Activated CD8-positive, alpha-beta T cell treated with anti-CD3 and anti-CD28 coated beads for 36 hours (primary cell): ENCODE results near the gene B3GALT4. TPM values are rescaled to one million over a fixed set of nuclear protein-coding genes. Genes with fewer than 3 reads are reported as not detected.

Experiments used
- ATAC-seq: fragments of 200-7000 bp; cut with Tn5 transposase; one replicate; pipeline ENCODE4 v1.10.0; 2021; ENCODE audit warnings: mild to moderate bottlenecking, moderate library complexity
- CTCF ChIA-PET: fragments of 350-600 bp; sonication (Branson Sonifier 250); formaldehyde crosslinking; loops from one replicate; lab custom pipeline; 2021; ENCODE audit warnings: antibody characterized with exemption; lab: Charles Lee
- POLR2A ChIA-PET: fragments of 350-600 bp; sonication (Branson Sonifier 250); formaldehyde crosslinking; loops from one replicate; lab custom pipeline; 2021; ENCODE audit warnings: antibody characterized with exemption; lab: Charles Lee
- DNase-seq: peaks from one replicate; pipeline ENCODE4 v3.0.0-alpha.2; 2020
- H3K27ac Mint-ChIP-seq: one replicate; pipeline ENCODE4 v1.8.0; 2021; ENCODE audit warnings: mild to moderate bottlenecking, mixed read lengths
- H3K27me3 Mint-ChIP-seq: one replicate; pipeline ENCODE4 v1.8.0; 2021; ENCODE audit warnings: mixed read lengths
- H3K36me3 Mint-ChIP-seq: one replicate; pipeline ENCODE4 v1.8.0; 2021; ENCODE audit warnings: low read depth, mixed read lengths
- H3K4me1 Mint-ChIP-seq: one replicate; pipeline ENCODE4 v1.8.0; 2021; ENCODE audit warnings: low read depth, mixed read lengths
- H3K4me3 Mint-ChIP-seq: one replicate; pipeline ENCODE4 v1.8.0; 2021; ENCODE audit warnings: mild to moderate bottlenecking, moderate library complexity, mixed read lengths
- H3K9me3 Mint-ChIP-seq: one replicate; pipeline ENCODE4 v1.8.0; 2021; ENCODE audit warnings: mixed read lengths
- CTCF ChIP-seq: fragments of 200-600 bp; IDR thresholded peaks from one replicate; pipeline ENCODE4 v1.8.0; 2022; ENCODE audit warnings: antibody characterized with exemption, mild to moderate bottlenecking
- intact Hi-C: fragments of 100-400 bp; cut with micrococcal nuclease; formaldehyde crosslinking; loops from one replicate; pipeline ENCODE4 v1.10.0; 2022
- total RNA-seq, 2 experiments: library from RNA; stranded (reverse); gene quantifications; one replicate each; pipeline ENCODE4 v1.2.3, GENCODE V29; 2021

B3GALT4 gene
- total RNA-seq, 2 experiments from 2014 or later, result 3.6 to 4.2 TPM

GRCh38 chr6:33277663-33278391 lies 904 bp downstream of the B3GALT4 start:
- H3K27me3 Mint-ChIP-seq, result no peaks in the 10 kb centered on the region
- ATAC-seq, result peak; percentile 26
- peak overlapping the region; percentile 94 for H3K27ac Mint-ChIP-seq
- peaks cover 38% of the 10 kb centered on the region for H3K4me1 Mint-ChIP-seq
- no peak for TF ChIP-seq CTCF
- ChIA-PET CTCF (interaction anchor here (1.1 to 5.6 kb wide), 17 partner anchors 11 to 301 kb away, joined by 3 to 35 read pairs (median 4); partner anchors contain the start of genes KIFC1, PFDN6, RGL2 and RXRB), POLR2A (interaction anchor here (0.6 to 9.5 kb wide), 24 partner anchors 10 to 304 kb away, joined by 3 to 261 read pairs (median 4); partner anchors contain the start of genes CUTA, PFDN6, RGL2 and RING1)
- H3K4me3 Mint-ChIP-seq, result peak overlapping the region; percentile 95
- H3K9me3 Mint-ChIP-seq, result no peaks in the 10 kb centered on the region
- intact Hi-C loops, result no loop called here
- DNase-seq, result peak; percentile 62
- H3K36me3 Mint-ChIP-seq, result peaks cover 42% of the 10 kb centered on the region

DNA sequence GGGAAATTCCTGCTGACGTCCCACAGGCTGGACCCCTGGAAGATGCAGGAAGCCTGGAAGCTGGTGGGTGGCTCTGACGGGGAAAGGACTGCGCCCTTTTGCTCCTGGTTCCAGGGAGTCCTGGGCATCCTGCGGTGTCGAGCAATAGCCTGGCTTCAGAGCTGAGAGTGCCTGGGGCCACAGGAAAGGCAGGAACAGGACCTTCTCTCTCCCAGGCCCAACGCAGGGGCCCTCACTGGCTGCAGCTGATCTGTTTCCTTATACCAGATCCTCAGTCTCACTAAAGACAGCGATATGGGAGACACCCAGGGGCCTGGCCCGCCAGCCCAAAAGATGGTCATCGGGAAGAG lies 1.4 kb downstream of the B3GALT4 start:
- Mint-ChIP-seq H3K36me3 (peaks cover 39% of the 10 kb centered on the region), H3K27ac (peak overlapping the region; percentile 94), H3K4me1 (peaks cover 38% of the 10 kb centered on the region), H3K9me3 (no peaks in the 10 kb centered on the region), H3K4me3 (no peak overlapping the region), H3K27me3 (no peaks in the 10 kb centered on the region)
- TF ChIP-seq CTCF, result no peak
- ChIA-PET CTCF (interaction anchor here (1.1 to 5.6 kb wide), 9 partner anchors 11 to 155 kb away, joined by 3 to 35 read pairs (median 8); partner anchors contain the start of genes PFDN6, RGL2, RXRB and SLC39A7), POLR2A (interaction anchor here (0.6 to 9.5 kb wide), 11 partner anchors 15 to 176 kb away, joined by 3 to 261 read pairs (median 5); partner anchors contain the start of genes PFDN6, RGL2, RING1 and TAPBP)
- DNase-seq, result no peak
- intact Hi-C loops, result no loop called here
- no peak for ATAC-seq

GRCh38 chr6:33278810-33279209 lies 1.9 kb downstream of the B3GALT4 start:
- no peaks in the 10 kb centered on the region for H3K9me3 Mint-ChIP-seq
- H3K27ac Mint-ChIP-seq, result peak overlapping the region; percentile 94
- DNase-seq (no peak), ATAC-seq (no peak)
- peaks cover 38% of the 10 kb centered on the region for H3K4me1 Mint-ChIP-seq
- TF ChIP-seq CTCF, result no peak
- H3K4me3 Mint-ChIP-seq, result no peak overlapping the region
- peaks cover 34% of the 10 kb centered on the region for H3K36me3 Mint-ChIP-seq
- CTCF ChIA-PET, result interaction anchor here (1.1 to 5.6 kb wide), 6 partner anchors 10 to 147 kb away, joined by 3 to 35 read pairs (median 10); partner anchors contain the start of genes PFDN6, RGL2, RXRB and SLC39A7
- POLR2A ChIA-PET, result interaction anchor here (1.1 to 9.5 kb wide), 7 partner anchors 14 to 71 kb away, joined by 3 to 261 read pairs (median 11); partner anchors contain the start of genes PFDN6, RGL2, RING1 and TAPBP
- H3K27me3 Mint-ChIP-seq, result no peaks in the 10 kb centered on the region
- intact Hi-C loops, result no loop called here

DNA sequence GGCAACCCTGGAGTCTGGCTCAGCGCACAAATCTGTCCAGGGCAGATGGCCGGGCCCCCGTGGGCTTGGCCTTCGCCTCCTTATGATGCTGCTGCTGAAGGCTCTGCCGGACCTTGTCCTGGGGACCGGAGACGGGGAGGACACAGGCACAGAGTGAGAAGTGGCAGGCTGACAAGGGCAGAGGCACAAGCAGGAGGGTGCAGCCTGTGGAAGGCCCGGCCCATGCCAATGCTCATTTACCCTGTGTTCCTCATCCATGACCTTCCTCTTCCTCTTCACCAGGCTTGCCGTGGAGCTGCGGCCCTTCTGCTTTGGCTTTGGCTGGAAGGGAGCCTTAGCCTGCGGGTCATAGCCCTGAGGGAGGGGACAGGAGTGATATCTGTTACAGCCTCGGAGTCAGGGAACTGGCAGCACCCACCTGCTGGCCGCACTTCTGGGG lies 2.4 kb downstream of the B3GALT4 start:
- Mint-ChIP-seq H3K27ac (no peak overlapping the region), H3K9me3 (no peaks in the 10 kb centered on the region), H3K36me3 (peaks cover 32% of the 10 kb centered on the region), H3K4me1 (peaks cover 36% of the 10 kb centered on the region), H3K4me3 (no peak overlapping the region), H3K27me3 (no peaks in the 10 kb centered on the region)
- ChIA-PET CTCF (interaction anchor here (1.1 to 5.6 kb wide), 4 partner anchors 10 to 147 kb away, joined by 3 to 35 read pairs (median 8); partner anchors contain the start of genes PFDN6, RXRB, SLC39A7 and WDR46), POLR2A (interaction anchor here (1.2 to 9.5 kb wide), 2 partner anchors 14 to 29 kb away, joined by 3 to 261 read pairs; partner anchors contain the start of genes PFDN6, RGL2 and WDR46)
- intact Hi-C loops, result no loop called here
- ATAC-seq (no peak), DNase-seq (no peak)
- no peak for TF ChIP-seq CTCF
